ENCODE data around the gene IGSF9. TPM values are rescaled to one million over a fixed set of nuclear protein-coding genes. Genes with fewer than 3 reads are reported as not detected.

The IGSF9 gene
- total and polyA plus RNA-seq, 4 donors: 0.14 to 21.3 (median 16.1) TPM

GRCh38 chr1:159928491-159929050 lies 16.8 kb downstream of the IGSF9 start:
- 95% methylated on average over 18 of the region's 18 CpGs for WGBS
- H3K36me3 ChIP-seq (ENCODE audit: control insufficient read depth in 4 of 4, insufficient read depth in 3 of 4, low read depth in 1 of 4, low read length in 3 of 4): peaks cover 0 to 30% (median 14%) of the 10 kb centered on the region in 4 donors
- no peaks in the 10 kb centered on the region for H3K9me3 ChIP-seq (ENCODE audit: control insufficient read depth in 4 of 4, low read length in 3 of 4)
- H3K4me1 ChIP-seq (ENCODE audit: control insufficient read depth in 4 of 4, insufficient read depth in 4 of 4, low read length in 3 of 4): peaks cover 0 to 14% (median 4%) of the 10 kb centered on the region in 4 donors
- H3K27ac ChIP-seq (ENCODE audit: low read depth in 1 of 2, low read length in 2 of 2): no peak overlapping the region
- no peak for DNase-seq (ENCODE audit: low spot score)
- TF ChIP-seq, protein P1, sequence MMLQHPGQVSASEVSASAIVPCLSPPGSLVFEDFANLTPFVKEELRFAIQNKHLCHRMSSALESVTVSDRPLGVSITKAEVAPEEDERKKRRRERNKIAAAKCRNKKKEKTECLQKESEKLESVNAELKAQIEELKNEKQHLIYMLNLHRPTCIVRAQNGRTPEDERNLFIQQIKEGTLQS (IDR thresholded peaks at IDR 0.05): no peak
- TF ChIP-seq SP1 (IDR thresholded peaks at IDR 0.05) (no peak), NR2F2 (IDR thresholded peaks at IDR 0.05) (no peak), FOXA1 (IDR thresholded peaks at IDR 0.05) (no peak), YY1 (IDR thresholded peaks at IDR 0.05) (no peak), HNF4A (conservative IDR thresholded peaks at IDR 0.05) (no peak), TAF1 (conservative IDR thresholded peaks at IDR 0.05) (no peak), CTCF (IDR thresholded peaks at IDR 0.05; ENCODE audit: low read depth, low read length, missing input control) (no peak), REST (IDR thresholded peaks at IDR 0.05) (no peak), JUND (IDR thresholded peaks at IDR 0.05) (no peak), ZBTB33 (IDR thresholded peaks at IDR 0.05) (no peak), EGR1 (IDR thresholded peaks at IDR 0.05; ENCODE audit: low read depth in 2 of 2) (no peak), RAD21 (IDR thresholded peaks at IDR 0.05) (no peak), RXRA (IDR thresholded peaks at IDR 0.05) (no peak), GABPA (IDR thresholded peaks at IDR 0.05 in 1 of 2, conservative IDR thresholded peaks at IDR 0.05 in 1 of 2) (no peak), FOXA2 (IDR thresholded peaks at IDR 0.05) (no peak), HNF4G (IDR thresholded peaks at IDR 0.05) (no peak)
- TF ChIP-seq, protein P2, sequence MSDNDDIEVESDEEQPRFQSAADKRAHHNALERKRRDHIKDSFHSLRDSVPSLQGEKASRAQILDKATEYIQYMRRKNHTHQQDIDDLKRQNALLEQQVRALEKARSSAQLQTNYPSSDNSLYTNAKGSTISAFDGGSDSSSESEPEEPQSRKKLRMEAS (IDR thresholded peaks at IDR 0.05): no peak
- no peak overlapping the region for H3K4me3 ChIP-seq (ENCODE audit: low read depth in 1 of 3, low read length in 3 of 3)
- no peaks in the 10 kb centered on the region for H3K27me3 ChIP-seq (ENCODE audit: control insufficient read depth in 4 of 4, insufficient read depth in 4 of 4, low read length in 3 of 4)
- no peak overlapping the region for H3K9ac ChIP-seq (ENCODE audit: low read depth in 1 of 2, low read length in 2 of 2)
